Activated CD4-positive, alpha-beta T cell treated with anti-CD3 and anti-CD28 coated beads, Interleukin-2, amount 50 U/mL, for 4 hours (primary cell): ENCODE measurements around the gene AHCYL2.
A peak's percentile ranks its signal among the peaks of the same experiment; 100 is the strongest.
"Not testable (repeated sequence)": the region's sequence is repeated elsewhere in the genome, so short reads cannot be mapped to it uniquely, and the experiment has no call there.

Experiments
- DNase-seq, 2 experiments: peaks; one replicate each; pipeline ENCODE4 v3.0.0-alpha.2; 2020

Gene AHCYL2

DNA sequence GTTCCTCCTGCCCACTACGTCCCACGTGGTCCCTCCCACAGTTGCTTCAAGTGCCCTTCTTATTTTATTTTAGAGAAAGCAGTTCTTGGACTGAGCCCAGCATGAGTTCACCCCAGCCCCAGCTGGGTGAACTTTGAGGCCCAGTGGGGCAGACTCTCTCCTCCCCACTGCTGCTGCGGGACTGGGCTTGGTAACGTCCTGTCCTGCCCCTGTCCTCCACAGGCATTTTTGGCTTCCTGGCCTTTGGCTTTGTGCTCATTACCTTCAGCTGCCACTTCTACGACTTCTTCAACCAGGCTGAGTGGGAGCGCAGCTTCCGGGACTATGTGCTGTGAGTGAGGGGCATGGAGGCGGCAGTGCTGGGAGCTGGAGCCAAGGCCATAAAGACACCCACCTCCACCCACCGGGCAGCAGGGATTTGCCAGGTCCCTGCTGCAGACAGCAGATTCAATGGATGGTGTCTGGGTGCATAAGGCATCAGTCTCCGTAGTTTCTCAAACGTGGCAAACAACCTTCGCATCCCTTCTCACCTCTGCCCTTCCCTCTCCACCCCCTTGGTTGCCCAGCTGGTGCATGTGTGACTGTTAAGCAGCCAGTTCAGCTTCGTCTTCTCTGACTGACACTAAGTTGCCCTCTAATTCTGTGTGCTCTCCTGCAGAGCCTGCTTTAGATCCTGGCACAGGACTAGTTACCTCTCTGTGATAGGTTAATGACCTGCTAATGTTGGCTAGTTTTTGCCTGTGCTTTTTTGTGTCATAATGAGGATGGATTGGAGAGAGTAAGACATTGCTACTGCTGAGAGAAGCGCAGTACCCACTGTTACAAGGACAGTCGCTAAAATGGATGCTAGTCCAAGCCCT, 15.5 kb upstream of the AHCYL2 start:
- DNase-seq: no peak

GRCh38 chr7:129210256-129210988, 14.4 kb upstream of the AHCYL2 start:
- peak; percentile 50 to 54 for DNase-seq

- no peak for DNase-seq
Observed at GRCh38 chr7:129210989-129211312, 13.9 kb upstream of the AHCYL2 start.

DNA sequence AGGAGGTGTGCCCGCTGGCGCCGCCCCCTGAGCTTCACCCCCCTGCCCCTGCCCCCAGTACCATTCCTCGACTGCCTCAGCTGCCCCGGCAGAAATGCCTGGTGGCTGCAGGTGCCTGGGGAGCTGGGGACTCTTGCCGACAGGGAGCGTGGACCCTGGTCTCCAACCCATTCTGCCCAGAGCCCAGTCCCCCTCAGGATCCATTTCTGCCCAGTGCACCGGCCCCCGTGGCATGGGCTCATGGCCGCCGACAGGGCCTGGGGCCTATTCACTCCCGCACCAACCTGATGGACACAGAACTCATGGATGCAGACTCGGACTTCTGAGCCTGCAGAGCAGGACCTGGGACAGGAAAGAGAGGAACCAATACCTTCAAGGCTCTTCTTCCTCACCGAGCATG, 12.7 kb upstream of the AHCYL2 start:
- no peak for DNase-seq

- DNase-seq: no peak
Observed at GRCh38 chr7:129212596-129212995, 12.2 kb upstream of the AHCYL2 start.

GRCh38 chr7:129213828-129214227, 11.0 kb upstream of the AHCYL2 start:
- DNase-seq: no peak

DNA sequence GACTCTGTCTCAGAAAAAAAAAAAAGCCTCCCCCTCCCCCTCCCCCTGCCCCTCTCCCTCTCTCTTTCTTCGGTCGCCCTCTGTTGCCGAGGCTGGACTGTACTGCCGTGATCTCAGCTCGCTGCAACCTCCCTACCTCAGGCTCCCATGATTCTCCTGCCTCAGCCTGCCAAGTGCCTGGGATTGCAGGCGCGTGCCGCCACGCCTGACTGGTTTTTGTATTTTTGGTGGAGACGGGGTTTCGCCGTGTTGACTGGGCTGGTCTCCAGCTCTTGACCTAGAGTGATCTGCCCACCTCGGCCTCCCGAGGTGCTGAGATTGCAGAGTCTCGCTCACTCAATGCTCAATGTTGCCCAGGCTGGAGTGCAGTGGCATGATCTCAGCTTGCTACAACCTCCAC, 9.1 kb upstream of the AHCYL2 start:
- not testable (repeated sequence) for DNase-seq

DNA sequence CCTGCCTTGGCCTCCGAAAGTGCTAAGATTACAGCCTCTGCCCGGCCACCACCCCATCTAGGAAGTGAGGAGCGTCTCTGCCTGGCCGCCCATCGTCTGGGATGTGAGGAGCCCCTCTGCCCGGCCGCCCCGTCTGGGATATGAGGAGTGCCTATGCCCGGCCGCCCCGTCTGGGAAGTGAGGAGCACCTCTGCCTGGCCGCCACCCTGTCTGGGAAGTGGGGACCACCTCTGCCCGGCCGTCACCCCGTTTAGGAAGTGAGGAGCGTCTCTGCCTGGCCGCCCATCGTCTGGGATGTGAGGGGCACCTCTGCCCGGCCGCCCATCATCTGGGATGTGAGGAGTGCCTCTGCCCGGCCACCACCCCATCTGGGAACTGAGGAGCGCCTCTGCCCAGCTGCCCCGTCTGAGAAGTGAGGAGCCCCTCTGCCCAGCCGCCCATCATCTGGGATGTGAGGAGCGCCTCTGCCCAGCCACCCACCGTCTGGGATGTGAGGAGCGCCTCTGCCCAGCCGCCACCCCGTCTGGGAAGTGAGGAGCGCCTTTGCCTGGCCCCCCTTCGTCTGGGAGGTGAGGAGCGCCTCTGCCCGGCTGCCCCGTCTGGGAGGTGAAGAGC, 8.6 kb upstream of the AHCYL2 start:
- not testable (repeated sequence) for DNase-seq

GRCh38 chr7:129216821-129217416, 7.9 kb upstream of the AHCYL2 start:
- DNase-seq: not testable (repeated sequence)

- peak; percentile 72 to 76 for DNase-seq
Observed at GRCh38 chr7:129218514-129219062, 6.2 kb upstream of the AHCYL2 start.

GRCh38 chr7:129219166-129219565, 5.7 kb upstream of the AHCYL2 start:
- DNase-seq: not testable (repeated sequence)

DNA sequence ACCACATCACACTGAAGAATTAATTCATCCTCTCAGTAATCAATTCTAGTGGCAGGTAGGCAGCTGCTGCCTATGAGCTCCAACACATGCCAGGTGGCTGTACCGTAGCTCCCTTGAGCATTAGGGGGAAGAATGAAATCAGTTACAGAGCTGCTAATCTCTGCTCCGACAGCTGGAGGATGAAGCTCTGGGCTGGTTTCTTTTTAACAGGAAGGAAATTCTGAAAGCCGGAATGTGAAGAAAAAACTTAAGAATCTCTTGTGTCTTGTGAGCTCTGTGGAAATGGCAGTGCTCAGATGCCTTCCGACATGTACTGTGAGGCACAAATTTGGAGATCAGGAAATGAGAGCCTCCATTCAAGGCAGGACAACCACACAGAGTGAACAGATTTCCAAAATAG, 2.8 kb upstream of the AHCYL2 start:
- no peak for DNase-seq

- DNase-seq: peak; percentile 41
Observed at GRCh38 chr7:129225206-129225930, 538 bp downstream of the AHCYL2 start.

- DNase-seq: no peak
Observed at GRCh38 chr7:129225931-129226572, 1.2 kb downstream of the AHCYL2 start.

DNA sequence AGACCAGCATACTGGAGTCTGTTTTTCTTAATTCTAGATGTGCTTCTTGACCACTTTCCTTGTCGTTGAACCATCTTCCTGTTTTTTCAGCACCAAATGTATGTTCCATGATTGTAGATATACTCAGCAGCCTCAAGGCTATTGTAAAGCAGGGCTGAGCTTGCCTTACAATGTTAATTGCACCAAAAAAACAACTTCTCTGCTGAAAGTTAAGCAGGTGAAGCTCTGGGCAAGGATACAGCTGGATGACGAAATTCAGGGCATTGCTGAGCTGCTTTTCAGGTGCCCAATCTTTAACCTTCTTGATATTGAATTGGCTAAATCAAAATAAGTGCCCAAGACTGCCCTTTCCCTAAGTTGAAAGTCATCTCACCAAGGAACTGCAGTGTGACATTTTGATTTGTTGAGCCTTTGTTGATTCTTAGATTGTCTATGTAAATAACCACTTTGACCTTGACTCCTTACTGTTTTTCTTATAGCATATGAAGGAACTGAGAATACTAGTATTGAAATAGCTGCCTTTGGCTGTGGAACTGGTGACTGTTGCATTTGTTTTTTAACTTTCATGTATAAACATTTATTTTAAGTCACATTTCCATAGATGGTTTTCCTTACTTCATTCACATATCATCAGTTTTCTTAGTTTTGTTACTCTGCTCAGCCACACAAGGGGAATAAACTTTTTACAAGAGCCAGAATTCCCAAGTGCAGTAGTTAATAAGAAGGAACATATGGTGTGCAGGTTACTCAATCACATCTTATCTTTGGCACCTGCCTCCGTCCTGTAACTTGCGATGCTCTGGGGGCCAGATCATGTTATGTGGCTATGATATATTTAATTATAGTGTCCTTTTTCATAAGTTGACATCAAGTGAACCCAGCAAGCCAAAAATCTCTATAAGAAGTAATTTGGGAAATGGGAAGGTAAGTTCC, 3.1 kb downstream of the AHCYL2 start:
- no peak for DNase-seq

DNA sequence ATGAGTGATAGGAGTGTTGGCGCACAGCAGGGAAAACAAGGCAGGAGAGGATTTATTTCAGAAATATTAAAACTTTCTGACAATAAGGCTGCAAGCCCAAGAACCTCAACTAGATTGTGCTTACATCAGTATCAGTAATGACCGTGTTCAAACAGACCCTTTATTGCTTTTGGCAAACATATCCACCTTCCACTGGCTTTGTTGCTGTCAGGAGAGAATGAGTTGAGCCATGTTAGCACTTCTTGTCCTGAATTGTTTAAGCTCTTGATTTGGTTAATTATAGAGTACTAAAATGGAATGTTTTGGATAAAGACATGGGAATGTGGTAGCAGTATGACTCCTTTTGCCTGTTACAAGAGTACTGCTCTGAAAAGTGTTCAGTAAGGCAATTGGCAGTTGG, 3.8 kb downstream of the AHCYL2 start:
- no peak for DNase-seq

DNA sequence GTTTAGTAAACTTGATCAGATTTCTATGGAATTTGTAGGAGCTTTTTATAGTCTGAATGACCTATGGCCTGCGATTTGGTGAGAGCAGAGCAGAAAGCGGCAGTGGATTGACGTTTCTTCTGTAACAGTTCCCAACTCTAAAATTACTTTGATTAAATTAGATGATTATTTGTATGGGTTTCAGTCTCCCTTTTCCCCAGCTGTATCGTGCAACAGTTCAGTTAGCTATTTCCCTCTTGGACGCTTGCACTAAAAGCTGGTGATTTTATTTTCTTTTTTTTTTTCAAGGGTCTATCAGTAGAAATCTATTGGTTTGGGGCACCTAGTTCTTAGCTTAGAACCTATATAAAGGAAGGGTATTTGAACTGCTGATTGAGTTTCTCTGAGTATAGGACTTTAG, 6.8 kb downstream of the AHCYL2 start:
- DNase-seq: no peak

DNA sequence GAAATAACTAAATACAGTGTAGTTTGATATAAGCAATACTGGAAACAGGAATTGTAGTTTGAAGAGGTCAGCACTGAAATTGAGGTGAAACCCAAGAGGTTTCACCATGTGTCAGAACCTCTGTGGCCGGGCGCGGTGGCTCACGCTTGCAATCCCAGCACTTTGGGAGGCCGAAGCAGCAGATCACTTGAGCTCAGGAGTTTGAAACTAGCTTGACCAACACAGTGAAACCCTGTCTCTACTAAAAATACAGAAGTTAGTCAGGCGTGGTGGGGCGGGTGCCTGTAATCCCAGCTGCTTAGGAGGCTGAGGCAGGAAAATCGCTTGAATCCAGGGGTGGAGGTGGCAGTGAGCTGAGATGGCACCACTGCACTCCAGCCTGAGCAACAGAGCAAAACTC, 13.7 kb downstream of the AHCYL2 start:
- no peak for DNase-seq

GRCh38 chr7:129240119-129240820, 15.4 kb downstream of the AHCYL2 start:
- DNase-seq: no peak

DNA sequence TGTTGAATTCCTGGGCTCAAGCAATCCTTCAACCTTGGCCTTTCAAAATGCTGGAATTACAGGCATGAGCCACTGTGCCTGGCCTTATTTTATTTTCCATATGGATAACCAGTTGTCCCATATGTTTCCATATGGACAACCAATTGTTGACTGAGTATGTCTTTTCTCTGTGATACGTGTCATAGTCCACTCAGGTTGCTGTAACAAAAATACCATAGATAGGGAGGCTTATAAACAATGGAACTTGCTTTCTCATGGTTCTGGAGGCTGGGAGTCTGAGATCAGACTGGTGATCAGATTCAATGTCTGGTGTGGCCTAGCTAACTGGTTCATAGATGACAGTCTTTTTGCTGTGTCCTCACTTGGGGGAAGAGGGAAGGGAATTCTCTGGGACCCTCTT, 19.4 kb downstream of the AHCYL2 start:
- DNase-seq: no peak
